Loucy (cell line): Measurements from ENCODE around the gene KNCN.

Experiments used
- CTCF ChIP-seq: fragments of 200-600 bp; sonication (generic); conservative IDR thresholded peaks from 2 replicates; pipeline ENCODE4 v1.5.1; 2014; ENCODE audit warnings: mild to moderate bottlenecking, antibody characterized with exemption, low read length
- EZH2phosphoT487 ChIP-seq: fragments of 200-600 bp; IDR thresholded peaks from 2 replicates; pipeline ENCODE4 v1.6.1; 2018; ENCODE audit warnings: antibody characterized with exemption, mild to moderate bottlenecking, moderate library complexity, borderline replicate concordance

DNA sequence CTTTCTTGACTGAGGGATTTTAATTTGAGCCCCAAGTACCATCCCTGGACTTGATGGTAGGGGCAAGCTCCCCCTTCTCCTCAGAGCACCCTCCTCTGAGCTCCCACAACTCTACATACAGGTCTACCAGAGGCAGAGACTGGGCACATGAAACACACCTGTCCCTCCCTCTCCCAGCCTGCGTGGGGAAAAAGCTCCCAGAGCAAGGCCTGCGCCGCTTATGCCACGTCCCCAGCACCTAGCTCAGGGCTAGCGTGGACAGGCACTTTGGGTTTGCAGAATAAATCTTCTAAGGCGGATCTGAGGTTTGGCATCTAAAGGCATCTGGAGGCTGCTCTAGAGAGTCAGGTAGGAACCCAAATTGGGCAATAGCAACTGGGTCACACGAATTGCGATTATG is 7.5 kb upstream of the KNCN start:
- TF ChIP-seq CTCF (no peak), EZH2phosphoT487 (no peak)
